Measurements from ENCODE around the gene KAT2B. TPM values are rescaled to one million over a fixed set of nuclear protein-coding genes. Genes with fewer than 3 reads are reported as not detected.

The KAT2B gene
- total and polyA plus RNA-seq, 2 of the 13 experiments (the other 11 are each of a cell fraction or from before 2014, with no cell fraction given): 0.97 to 1.7 TPM

DNA sequence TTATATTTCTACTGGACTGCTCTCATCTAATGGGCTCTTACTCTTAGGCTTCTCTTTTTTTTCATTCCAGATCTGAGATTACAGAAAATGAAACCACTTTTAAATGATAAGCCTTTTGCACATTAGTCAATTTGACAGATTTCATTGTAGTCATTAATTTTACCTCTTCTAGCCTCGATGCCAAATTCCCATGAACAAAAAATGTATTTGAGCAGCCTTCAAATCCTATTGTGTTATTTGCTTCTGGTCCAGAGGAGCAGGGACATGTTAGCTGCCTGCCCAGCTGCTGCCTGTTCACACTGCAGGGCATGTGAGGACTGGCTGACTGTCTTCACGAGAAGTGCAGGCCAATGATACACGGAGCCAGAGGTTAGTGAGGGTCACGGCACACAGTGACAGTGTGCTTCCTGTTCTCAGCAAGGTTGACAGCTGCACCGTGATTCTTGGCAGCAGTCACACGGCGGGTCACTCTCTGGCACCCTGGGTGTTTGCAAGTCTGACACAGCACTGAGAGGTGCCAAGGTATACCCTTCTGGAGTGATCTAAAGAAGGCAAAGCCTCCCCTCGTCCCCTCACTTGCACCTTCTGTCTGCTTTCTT, 40.8 kb downstream of the KAT2B start (continued):
- TF ChIP-seq, protein P1, sequence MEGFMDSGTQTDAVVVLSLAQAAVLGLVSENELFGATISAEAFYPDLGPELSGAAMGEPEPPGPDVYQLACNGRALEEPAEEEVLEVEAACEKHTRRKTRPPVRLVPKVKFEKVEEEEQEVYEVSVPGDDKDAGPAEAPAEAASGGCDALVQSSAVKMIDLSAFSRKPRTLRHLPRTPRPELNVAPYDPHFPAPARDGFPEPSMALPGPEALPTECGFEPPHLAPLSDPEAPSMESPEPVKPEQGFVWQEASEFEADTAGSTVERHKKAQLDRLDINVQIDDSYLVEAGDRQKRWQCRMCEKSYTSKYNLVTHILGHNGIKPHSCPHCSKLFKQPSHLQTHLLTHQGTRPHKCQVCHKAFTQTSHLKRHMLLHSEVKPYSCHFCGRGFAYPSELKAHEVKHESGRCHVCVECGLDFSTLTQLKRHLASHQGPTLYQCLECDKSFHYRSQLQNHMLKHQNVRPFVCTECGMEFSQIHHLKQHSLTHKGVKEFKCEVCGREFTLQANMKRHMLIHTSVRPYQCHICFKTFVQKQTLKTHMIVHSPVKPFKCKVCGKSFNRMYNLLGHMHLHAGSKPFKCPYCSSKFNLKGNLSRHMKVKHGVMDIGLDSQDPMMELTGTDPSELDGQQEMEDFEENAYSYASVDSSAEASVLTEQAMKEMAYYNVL (CRISPR knock-in tag; IDR thresholded peaks at IDR 0.05; ENCODE audit: borderline replicate concordance): no peak
- no peak for TF ChIP-seq KLF9 (CRISPR knock-in tag; IDR thresholded peaks at IDR 0.05; ENCODE audit: low read depth)
- no peak for TF ChIP-seq KDM1A (CRISPR knock-in tag; IDR thresholded peaks at IDR 0.05)
- TF ChIP-seq ZNF30 (CRISPR knock-in tag; IDR thresholded peaks at IDR 0.05): no peak
- no peak for TF ChIP-seq ZNF570 (CRISPR knock-in tag; IDR thresholded peaks at IDR 0.05; ENCODE audit: borderline replicate concordance)
- TF ChIP-seq ZFP36L2 (CRISPR knock-in tag; IDR thresholded peaks at IDR 0.05): no peak
- TF ChIP-seq, protein P2, sequence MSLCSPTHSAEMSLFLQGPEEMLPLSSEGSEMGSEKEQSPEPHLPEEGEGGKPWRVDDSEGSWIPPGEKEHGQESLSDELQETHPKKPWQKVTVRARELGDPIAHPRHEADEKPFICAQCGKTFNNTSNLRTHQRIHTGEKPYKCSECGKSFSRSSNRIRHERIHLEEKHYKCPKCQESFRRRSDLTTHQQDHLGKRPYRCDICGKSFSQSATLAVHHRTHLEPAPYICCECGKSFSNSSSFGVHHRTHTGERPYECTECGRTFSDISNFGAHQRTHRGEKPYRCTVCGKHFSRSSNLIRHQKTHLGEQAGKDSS (CRISPR knock-in tag; IDR thresholded peaks at IDR 0.05; ENCODE audit: borderline replicate concordance, low read depth): no peak
- TF ChIP-seq ELF3 (CRISPR knock-in tag; IDR thresholded peaks at IDR 0.05): peak; percentile 56; the same call in 1 of the 2 replicates
- TF ChIP-seq ARNTL (CRISPR knock-in tag; IDR thresholded peaks at IDR 0.05): peak; percentile 60; the same call in 1 of the 2 replicates
- TF ChIP-seq SRY (CRISPR knock-in tag; IDR thresholded peaks at IDR 0.05): 0 out of 2 replicates have a peak, but pooled peaks have one; percentile 31
- TF ChIP-seq, protein P3, sequence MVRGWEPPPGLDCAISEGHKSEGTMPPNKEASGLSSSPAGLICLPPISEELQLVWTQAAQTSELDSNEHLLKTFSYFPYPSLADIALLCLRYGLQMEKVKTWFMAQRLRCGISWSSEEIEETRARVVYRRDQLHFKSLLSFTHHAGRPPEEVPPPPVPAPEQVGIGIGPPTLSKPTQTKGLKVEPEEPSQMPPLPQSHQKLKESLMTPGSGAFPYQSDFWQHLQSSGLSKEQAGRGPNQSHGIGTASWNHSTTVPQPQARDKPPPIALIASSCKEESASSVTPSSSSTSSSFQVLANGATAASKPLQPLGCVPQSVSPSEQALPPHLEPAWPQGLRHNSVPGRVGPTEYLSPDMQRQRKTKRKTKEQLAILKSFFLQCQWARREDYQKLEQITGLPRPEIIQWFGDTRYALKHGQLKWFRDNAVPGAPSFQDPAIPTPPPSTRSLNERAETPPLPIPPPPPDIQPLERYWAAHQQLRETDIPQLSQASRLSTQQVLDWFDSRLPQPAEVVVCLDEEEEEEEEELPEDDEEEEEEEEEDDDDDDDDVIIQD (CRISPR knock-in tag; IDR thresholded peaks at IDR 0.05; ENCODE audit: low read depth): 0 out of 2 replicates have a peak, but pooled peaks have one; percentile 29
- peak; percentile 49; the same call in 1 of the 2 replicates for TF ChIP-seq POGZ (CRISPR knock-in tag; IDR thresholded peaks at IDR 0.05)
- TF ChIP-seq, protein P4, sequence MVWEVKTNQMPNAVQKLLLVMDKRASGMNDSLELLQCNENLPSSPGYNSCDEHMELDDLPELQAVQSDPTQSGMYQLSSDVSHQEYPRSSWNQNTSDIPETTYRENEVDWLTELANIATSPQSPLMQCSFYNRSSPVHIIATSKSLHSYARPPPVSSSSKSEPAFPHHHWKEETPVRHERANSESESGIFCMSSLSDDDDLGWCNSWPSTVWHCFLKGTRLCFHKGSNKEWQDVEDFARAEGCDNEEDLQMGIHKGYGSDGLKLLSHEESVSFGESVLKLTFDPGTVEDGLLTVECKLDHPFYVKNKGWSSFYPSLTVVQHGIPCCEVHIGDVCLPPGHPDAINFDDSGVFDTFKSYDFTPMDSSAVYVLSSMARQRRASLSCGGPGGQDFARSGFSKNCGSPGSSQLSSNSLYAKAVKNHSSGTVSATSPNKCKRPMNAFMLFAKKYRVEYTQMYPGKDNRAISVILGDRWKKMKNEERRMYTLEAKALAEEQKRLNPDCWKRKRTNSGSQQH (CRISPR knock-in tag; IDR thresholded peaks at IDR 0.05; ENCODE audit: low read depth): 0 out of 2 replicates have a peak, but pooled peaks have one; percentile 56
- no peak for TF ChIP-seq ZFAT (CRISPR knock-in tag; conservative IDR thresholded peaks at IDR 0.05)
- TF ChIP-seq, protein P5, sequence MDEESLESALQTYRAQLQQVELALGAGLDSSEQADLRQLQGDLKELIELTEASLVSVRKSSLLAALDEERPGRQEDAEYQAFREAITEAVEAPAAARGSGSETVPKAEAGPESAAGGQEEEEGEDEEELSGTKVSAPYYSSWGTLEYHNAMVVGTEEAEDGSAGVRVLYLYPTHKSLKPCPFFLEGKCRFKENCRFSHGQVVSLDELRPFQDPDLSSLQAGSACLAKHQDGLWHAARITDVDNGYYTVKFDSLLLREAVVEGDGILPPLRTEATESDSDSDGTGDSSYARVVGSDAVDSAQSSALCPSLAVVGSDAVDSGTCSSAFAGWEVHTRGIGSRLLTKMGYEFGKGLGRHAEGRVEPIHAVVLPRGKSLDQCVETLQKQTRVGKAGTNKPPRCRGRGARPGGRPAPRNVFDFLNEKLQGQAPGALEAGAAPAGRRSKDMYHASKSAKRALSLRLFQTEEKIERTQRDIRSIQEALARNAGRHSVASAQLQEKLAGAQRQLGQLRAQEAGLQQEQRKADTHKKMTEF (CRISPR knock-in tag; IDR thresholded peaks at IDR 0.05): 0 out of 2 replicates have a peak, but pooled peaks have one; percentile 18
- TF ChIP-seq CREB1 (IDR thresholded peaks at IDR 0.05): no peak
- TF ChIP-seq CREB1 (CRISPR knock-in tag; IDR thresholded peaks at IDR 0.05): no peak
- no peak for TF ChIP-seq ZNF121 (CRISPR knock-in tag; IDR thresholded peaks at IDR 0.05)
- TF ChIP-seq STAT5B (CRISPR knock-in tag; IDR thresholded peaks at IDR 0.05): no peak
- no peak for TF ChIP-seq SRSF4 (IDR thresholded peaks at IDR 0.05; ENCODE audit: low read depth, low read length, poor library complexity, severe bottlenecking)
- no peak for TF ChIP-seq ZNF382 (CRISPR knock-in tag; IDR thresholded peaks at IDR 0.05; ENCODE audit: borderline replicate concordance)
- TF ChIP-seq, protein P6, sequence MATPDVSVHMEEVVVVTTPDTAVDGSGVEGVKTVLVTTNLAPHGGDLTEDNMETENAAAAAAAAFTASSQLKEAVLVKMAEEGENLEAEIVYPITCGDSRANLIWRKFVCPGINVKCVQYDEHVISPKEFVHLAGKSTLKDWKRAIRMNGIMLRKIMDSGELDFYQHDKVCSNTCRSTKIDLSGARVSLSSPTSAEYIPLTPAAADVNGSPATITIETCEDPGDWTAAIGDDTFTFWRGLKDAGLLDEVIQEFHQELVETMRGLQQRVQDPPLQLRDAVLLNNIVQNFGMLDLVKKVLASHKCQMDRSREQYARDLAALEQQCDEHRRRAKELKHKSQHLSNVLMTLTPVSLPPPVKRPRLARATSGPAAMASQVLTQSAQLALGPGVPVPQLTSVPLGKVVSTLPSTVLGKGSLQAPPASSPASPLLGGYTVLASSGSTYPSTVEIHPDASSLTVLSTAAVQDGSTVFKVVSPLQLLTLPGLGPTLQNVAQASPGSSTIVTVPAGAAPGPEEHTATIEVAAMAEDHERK (CRISPR knock-in tag; IDR thresholded peaks at IDR 0.05; ENCODE audit: low read depth): no peak
